PFSK-1 (cell line): Measurements from ENCODE around the gene DEDD2.

Experiments used
- POLR2AphosphoS5 ChIP-seq: IDR thresholded peaks from 2 replicates; pipeline ENCODE4 v1.6.1; 2012; ENCODE audit warnings: low read depth, mild to moderate bottlenecking, control low read depth, low read length, moderate library complexity
- SIN3A ChIP-seq: IDR thresholded peaks from 2 replicates; pipeline ENCODE4 v1.6.1; 2012; ENCODE audit warnings: mild to moderate bottlenecking, low read length, moderate library complexity, borderline replicate concordance; ENCODE audit not compliant: insufficient read depth
- TAF1 ChIP-seq: IDR thresholded peaks from 2 replicates; pipeline ENCODE4 v1.6.1; 2012; ENCODE audit warnings: low read length, control low read depth, borderline replicate concordance; ENCODE audit not compliant: insufficient read depth

DNA sequence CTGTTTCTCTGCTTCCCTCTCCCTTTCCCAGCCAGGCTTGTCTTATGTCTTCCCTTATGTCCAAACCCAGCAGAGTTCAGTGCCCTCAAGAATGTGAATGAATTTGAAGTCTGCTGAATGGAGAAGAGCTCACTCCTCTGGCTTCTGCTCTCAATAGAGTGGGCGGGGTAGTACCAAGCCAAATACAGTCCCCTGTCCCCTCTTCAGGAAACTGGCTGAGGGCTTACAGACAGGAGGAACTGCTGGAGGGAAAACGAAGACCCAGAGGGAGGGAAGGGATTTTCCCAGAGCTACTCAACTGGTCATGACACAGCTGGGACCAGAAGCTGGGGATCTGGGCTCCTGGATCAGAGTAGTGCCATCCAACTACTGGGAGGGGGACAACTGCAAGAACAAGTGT lies 52.3 kb downstream of the DEDD2 start:
- TF ChIP-seq POLR2AphosphoS5 (no peak), TAF1 (no peak), SIN3A (no peak)
